ENCODE data around the gene CNOT9.

The CNOT9 gene

GRCh38 chr2:218644721-218645120, 76.1 kb downstream of the CNOT9 start:
- Mint-ChIP-seq H3K36me3 (ENCODE audit: low read depth) (peaks cover 43% of the 10 kb centered on the region), H3K27ac (no peak overlapping the region), H3K4me3 (no peak overlapping the region), H3K9me3 (no peaks in the 10 kb centered on the region), H3K4me1 (ENCODE audit: low read depth) (peaks cover 2% of the 10 kb centered on the region), H3K27me3 (ENCODE audit: low read depth) (no peaks in the 10 kb centered on the region)

GRCh38 chr2:218645126-218645525, 76.5 kb downstream of the CNOT9 start:
- Mint-ChIP-seq H3K27me3 (ENCODE audit: low read depth) (no peaks in the 10 kb centered on the region), H3K27ac (no peak overlapping the region), H3K36me3 (ENCODE audit: low read depth) (peaks cover 45% of the 10 kb centered on the region), H3K9me3 (no peaks in the 10 kb centered on the region), H3K4me1 (ENCODE audit: low read depth) (peaks cover 2% of the 10 kb centered on the region), H3K4me3 (no peak overlapping the region)

Measured in T-helper 1 cell treated with Interleukin-12 subunit alpha and Interleukin-12 subunit beta and Interleukin-4 antibody, amounts not matched to agents 30 μg/mL and 1 μg/mL, for 36 hours (primary cell).